IgD-negative memory B cell (primary cell): ENCODE data around the gene BCL7A. TPM values are rescaled to one million over a fixed set of nuclear protein-coding genes. Genes with fewer than 3 reads are reported as not detected.
A peak's percentile ranks its signal among the peaks of the same experiment; 100 is the strongest.

Source experiments
- H3K27ac Mint-ChIP-seq, 3 donors: one replicate each; pipeline ENCODE4 v1.8.0; 2020 to 2022; ENCODE audit warnings: mild to moderate bottlenecking in 3 of 3, mixed read lengths in 3 of 3, moderate library complexity in 1 of 3
- H3K27me3 Mint-ChIP-seq: one replicate; pipeline ENCODE4 v1.8.0; 2021; ENCODE audit warnings: mixed read lengths
- H3K36me3 Mint-ChIP-seq: one replicate; pipeline ENCODE4 v1.8.0; 2020; ENCODE audit warnings: mild to moderate bottlenecking, mixed read lengths
- H3K4me1 Mint-ChIP-seq, 3 donors: one replicate each; pipeline ENCODE4 v1.8.0; 2020 to 2022; ENCODE audit warnings: mixed read lengths in 3 of 3, mild to moderate bottlenecking in 1 of 3
- H3K4me3 Mint-ChIP-seq, 4 donors: one replicate each; pipeline ENCODE4 v1.8.0; 2020 to 2022; ENCODE audit warnings: mild to moderate bottlenecking in 4 of 4, mixed read lengths in 4 of 4, moderate library complexity in 3 of 4
- H3K9me3 Mint-ChIP-seq, 3 donors: one replicate each; pipeline ENCODE4 v1.8.0; 2020 to 2021; ENCODE audit warnings: mixed read lengths in 3 of 3, mild to moderate bottlenecking in 1 of 3
- polyA plus RNA-seq: library from polyadenylated mRNA; unstranded; fragments of 300-500 nt; fragmentation: Illumina TruSeq; gene quantifications from one replicate; pipeline ENCODE4 v1.2.3, GENCODE V29; 2021

Gene BCL7A
- polyA plus RNA-seq, 1 donor from 2014 or later = 18.7 TPM

DNA sequence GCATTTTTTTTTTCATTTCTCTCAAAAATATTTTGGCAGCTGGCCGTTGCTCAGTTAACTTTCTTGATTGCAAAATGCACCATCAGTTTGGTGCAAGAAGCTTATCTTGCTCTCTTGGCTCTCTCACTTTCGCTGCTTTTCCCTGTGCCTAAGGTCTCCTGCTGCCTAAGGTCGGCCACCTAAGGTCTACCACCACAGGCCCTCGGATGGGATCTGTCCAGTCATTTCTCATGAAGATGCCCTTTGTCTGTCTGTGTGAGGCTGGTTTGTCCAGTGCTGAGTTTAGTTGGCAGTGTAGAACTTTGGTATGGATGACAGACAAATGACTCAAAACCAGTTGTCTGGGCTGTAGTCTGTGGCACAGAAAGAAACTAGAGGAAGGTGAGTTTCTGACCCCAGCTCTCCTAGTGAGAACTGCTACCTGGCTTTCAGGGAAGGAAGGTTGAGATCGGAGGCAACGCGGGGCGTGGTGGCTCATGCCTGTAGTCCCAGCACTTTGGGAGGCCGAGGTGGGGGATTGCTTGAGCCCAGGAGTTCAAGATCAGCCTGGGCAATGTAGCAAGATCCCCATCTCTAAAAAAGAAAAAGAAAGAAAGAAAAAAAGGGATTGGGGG, 59.5 kb downstream of the BCL7A start:
- no peaks in the 10 kb centered on the region for H3K27me3 Mint-ChIP-seq
- H3K4me1 Mint-ChIP-seq = peaks cover 47 to 56% (median 48%) of the 10 kb centered on the region in 3 donors
- H3K27ac Mint-ChIP-seq = peak overlapping the region; percentile 46 to 92 (median 91)
- H3K36me3 Mint-ChIP-seq = peaks cover 3% of the 10 kb centered on the region
- H3K4me3 Mint-ChIP-seq = peak overlapping the region; percentile 75 to 96 (median 92)
- peaks cover 0 to 2% (median 0%) of the 10 kb centered on the region in 3 donors for H3K9me3 Mint-ChIP-seq

DNA sequence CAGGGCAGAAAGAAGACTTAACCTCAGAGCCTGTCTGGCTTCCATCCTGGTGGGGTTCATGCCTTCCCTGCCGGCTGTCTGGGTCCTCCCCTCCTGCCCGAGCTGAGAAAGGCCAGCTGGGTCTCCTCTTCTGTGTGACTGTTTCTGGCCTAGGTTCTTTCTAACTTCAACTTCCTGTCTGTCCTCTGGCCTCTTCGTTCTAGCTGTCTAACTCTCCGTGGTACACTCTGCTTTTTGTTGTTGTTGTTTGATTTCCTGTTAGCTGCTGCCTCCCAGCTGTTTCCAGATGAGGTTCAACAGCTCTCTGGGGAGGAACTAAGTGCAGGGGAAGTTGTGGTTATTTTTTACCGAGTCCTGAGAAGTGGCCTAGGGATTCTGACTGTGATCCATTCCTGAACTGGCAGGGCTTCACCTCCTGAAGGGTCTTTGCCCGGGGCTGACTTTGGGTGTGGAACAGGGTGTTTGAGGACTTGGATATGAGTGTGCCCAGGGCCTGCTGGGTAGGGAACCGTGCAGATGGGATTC, 60.1 kb downstream of the BCL7A start:
- Mint-ChIP-seq H3K9me3 (no peaks in the 10 kb centered on the region), H3K27ac (peak overlapping the region; percentile 46 to 92 (median 91)), H3K4me1 (peaks cover 41 to 56% (median 46%) of the 10 kb centered on the region in 3 donors), H3K4me3 (peak overlapping the region; percentile 75 to 96 (median 92)), H3K36me3 (peaks cover 3% of the 10 kb centered on the region), H3K27me3 (no peaks in the 10 kb centered on the region)

DNA sequence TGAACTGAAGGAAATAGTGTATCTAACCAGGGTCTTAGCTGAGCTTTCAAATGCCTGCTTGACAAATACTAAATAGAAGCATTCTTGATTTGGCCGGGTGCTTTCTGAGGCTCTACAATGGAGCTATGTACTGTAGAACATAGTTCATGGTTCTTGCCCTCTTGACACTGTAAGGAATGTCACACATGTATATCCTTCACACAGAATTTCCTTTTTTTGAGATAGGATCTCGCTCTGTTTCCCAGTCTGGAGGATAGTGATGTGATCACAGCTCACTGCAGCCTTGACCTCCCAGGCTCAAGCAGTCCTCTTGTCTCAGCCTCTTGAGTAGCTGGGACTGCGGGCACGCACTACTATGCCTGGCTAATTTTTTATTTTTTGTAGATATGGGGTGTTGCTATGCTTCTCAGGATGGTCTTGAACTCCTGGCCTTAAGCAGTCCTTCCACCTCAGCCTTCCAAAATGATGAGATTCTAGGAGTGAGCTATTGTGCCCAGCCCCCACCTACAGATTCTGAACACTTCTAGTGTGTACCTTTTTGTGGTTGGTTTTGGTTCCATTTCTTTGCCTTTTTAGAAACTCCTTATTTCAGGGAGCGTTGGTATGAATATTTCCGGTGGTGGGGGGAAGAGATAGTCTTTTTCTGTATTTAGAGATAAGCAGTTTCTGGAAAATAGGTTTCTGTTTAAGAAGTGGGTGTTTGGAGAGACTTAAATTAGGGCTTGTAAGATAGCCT, 61.1 kb downstream of the BCL7A start:
- Mint-ChIP-seq H3K4me1 (peaks cover 45 to 63% (median 54%) of the 10 kb centered on the region in 3 donors), H3K27ac (peak overlapping the region in 2 of 3 donors; percentile 49 to 69), H3K4me3 (peak overlapping the region; percentile 61 to 96 (median 84)), H3K36me3 (peaks cover 3% of the 10 kb centered on the region), H3K9me3 (no peaks in the 10 kb centered on the region), H3K27me3 (no peaks in the 10 kb centered on the region)

DNA sequence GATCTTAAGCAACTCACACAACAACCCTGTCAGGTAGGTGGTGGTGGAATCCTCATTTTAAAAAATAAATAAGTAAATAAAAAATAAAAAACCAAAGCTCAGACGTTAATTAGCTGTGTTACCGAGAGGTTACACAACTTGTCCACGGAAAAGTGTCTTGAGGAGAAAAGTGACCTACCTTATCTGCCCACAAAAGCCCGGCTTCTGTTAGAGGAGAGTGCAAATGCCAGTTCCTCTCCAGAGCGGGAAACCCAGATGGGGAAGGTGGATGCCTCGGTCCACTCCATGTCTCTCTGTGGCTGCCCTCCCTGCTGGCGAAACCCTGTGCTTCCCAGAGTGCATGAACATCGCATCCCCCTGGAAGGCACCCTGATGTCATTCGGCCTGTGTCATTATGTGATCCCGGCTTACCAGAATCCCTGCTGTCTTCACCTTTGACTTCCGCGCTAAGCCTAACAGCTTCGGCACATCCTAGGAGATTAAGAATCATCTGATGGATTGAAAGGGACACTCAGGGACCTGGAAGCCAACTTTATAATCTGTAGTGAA, 63.2 kb downstream of the BCL7A start:
- H3K27me3 Mint-ChIP-seq = no peaks in the 10 kb centered on the region
- peaks cover 56 to 70% (median 61%) of the 10 kb centered on the region in 3 donors for H3K4me1 Mint-ChIP-seq
- H3K4me3 Mint-ChIP-seq = no peak overlapping the region
- no peaks in the 10 kb centered on the region for H3K9me3 Mint-ChIP-seq
- peaks cover 8% of the 10 kb centered on the region for H3K36me3 Mint-ChIP-seq
- H3K27ac Mint-ChIP-seq = peak overlapping the region in 1 of 3 donors; percentile 87

DNA sequence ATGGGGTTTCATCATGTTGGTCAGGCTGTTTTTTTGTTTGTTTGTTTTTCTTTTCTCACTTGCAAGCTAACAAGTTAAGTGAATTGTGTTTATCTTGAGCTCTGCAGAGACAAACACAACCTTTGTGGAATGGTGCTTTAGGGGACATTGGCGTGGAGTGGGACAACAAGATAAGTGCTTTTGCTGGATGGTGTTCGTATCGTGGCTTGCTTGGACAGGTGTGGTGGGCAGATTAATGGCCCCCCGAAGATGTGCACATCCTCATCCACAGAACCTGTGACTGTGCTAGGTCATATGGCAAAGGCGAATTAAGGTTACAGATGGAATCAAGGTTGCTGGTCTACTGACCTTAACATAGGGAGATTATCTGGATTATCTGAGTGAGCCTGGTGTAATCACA, 63.9 kb downstream of the BCL7A start:
- Mint-ChIP-seq H3K4me1 (peaks cover 52 to 65% (median 56%) of the 10 kb centered on the region in 3 donors), H3K4me3 (peak overlapping the region in 2 of 4 donors; percentile 10 to 33)

DNA sequence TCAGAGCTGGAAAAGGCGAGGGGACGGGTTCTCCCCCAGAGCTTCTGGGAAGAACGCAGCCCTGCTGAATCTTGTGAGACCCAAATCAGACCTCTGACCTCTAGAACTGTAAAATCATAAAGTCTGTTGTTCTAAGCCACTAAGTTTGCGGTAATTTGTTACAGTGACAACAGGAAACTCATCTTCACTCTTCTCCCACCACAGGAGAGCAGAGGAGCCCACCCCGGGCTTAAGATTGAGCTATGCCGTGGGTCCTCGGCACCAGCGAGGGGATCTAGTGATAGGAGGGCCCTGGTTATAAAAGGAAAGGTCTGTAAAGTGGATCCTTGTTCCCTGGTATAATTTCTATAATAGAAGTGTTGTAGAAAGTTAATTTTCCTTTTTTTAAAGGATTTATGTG, 64.4 kb downstream of the BCL7A start:
- H3K9me3 Mint-ChIP-seq = no peaks in the 10 kb centered on the region
- H3K27me3 Mint-ChIP-seq = no peaks in the 10 kb centered on the region
- H3K4me1 Mint-ChIP-seq = peaks cover 51 to 63% (median 57%) of the 10 kb centered on the region in 3 donors
- H3K36me3 Mint-ChIP-seq = peaks cover 8% of the 10 kb centered on the region
- H3K27ac Mint-ChIP-seq = peak overlapping the region in 2 of 3 donors; percentile 27 to 87
- peak overlapping the region in 3 of 4 donors; percentile 10 to 44 (median 33) for H3K4me3 Mint-ChIP-seq

More for the DNA sequence above, 63.9 kb downstream of the BCL7A start:
- Mint-ChIP-seq H3K27me3 (no peaks in the 10 kb centered on the region), H3K27ac (peak overlapping the region in 2 of 3 donors; percentile 31 to 87), H3K9me3 (no peaks in the 10 kb centered on the region), H3K36me3 (peaks cover 8% of the 10 kb centered on the region)

DNA sequence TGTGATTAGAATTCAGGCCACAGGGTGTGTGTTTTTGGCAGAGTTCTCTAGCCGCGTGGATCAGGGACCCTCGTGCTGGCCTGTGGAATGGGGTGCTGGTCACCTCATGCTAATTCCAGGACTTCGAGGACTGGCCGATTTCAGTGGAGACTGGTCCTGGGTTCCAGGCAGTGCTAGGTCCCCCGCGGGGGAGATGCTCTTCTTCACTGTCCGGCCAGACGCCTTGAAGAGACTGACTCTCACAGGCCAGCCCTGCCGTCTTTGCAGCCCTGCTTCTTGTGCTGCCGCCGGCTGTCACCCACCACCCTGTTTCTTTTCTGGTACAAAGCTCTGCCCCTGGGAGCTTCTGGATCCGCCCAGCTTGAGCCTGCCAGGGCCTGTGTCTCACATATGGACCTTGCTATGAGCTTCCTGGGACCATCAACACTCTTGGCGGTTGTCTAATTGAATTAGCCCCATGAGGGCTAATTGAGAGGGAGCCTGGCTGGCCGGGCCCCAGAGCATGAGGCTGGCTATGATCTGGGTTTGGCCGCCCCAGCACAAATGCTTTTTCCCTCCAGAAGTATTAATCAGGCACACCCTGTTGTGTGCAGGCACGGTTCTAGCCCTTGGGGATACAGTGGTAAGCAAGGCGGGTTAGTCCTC, 65.1 kb downstream of the BCL7A start:
- no peaks in the 10 kb centered on the region for H3K27me3 Mint-ChIP-seq
- H3K4me1 Mint-ChIP-seq = peaks cover 48 to 60% (median 59%) of the 10 kb centered on the region in 3 donors
- no peak overlapping the region for H3K4me3 Mint-ChIP-seq
- no peaks in the 10 kb centered on the region for H3K9me3 Mint-ChIP-seq
- H3K36me3 Mint-ChIP-seq = peaks cover 8% of the 10 kb centered on the region
- H3K27ac Mint-ChIP-seq = peak overlapping the region in 1 of 3 donors; percentile 27

DNA sequence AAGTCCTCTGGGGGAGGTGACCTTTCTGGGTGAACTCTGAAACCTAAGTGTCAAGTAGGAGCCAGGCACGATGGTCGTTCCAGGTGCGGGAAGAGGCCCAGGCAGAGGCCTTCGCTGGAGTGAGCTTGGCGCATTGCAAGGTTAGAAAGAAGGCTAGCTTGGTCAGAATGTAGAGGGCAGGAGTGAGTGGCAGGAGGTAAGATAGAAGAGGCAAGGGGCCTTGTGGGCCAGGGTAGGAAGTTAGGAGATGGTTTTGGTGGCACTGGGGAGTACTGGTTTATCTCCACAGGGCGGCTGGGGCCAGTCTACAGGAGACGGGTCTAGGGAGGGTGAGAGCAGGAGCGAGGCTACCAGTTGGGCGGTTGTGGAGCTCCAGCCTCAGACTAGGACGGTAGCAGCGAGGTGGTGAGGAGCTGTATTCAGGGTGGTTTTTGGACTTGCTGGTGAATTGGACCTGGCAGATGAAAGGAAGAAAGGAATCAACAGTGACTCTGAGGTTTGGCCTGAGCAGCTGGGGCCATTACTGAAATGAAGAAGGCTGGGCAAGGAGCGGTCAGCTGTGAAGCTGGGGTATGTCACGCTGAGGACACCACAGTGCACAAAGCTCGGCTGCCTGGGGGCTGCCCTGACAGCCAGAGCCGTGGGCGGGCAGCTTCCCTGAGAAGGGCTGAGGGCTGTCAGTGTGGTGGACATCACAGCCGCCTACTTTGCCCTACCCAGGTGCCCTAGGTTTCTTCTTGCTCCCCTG, 65.9 kb downstream of the BCL7A start:
- peaks cover 8% of the 10 kb centered on the region for H3K36me3 Mint-ChIP-seq
- H3K4me3 Mint-ChIP-seq = no peak overlapping the region
- H3K27ac Mint-ChIP-seq = no peak overlapping the region
- peaks cover 41 to 52% (median 52%) of the 10 kb centered on the region in 3 donors for H3K4me1 Mint-ChIP-seq
- no peaks in the 10 kb centered on the region for H3K27me3 Mint-ChIP-seq
- no peaks in the 10 kb centered on the region for H3K9me3 Mint-ChIP-seq

DNA sequence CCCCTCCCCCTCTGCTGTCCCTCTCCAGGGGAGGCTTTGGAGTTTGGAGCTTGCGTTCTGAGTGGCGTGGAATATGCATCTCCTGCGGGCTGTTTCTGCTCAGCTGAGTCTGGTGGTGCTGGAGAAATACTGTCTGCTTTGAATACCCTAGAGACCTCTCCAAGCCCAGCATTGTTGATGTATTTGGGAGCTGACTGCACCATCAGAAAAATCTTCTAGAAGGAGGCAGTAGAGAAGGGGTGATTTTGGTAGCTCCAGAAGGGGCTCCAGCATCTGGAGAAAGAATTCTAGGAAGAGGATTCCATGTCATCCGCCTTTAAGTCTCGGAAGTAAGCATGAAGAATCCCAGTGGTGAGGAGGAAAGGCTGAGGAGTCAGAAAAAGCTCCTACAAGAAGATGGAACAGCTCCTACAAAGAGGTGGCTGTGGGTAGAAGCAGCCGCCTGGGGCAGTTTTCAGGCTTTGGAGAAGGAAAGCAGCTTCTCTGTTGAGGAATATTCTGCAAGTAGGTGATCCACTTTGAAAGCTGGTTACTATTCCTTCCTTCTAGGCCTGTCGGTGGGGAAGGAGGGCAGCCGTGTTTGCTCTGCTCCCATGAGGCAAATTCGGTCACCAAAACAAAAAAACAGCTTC, 66.6 kb downstream of the BCL7A start:
- Mint-ChIP-seq H3K27me3 (no peaks in the 10 kb centered on the region), H3K36me3 (peaks cover 8% of the 10 kb centered on the region), H3K4me1 (peaks cover 34 to 47% (median 46%) of the 10 kb centered on the region in 3 donors), H3K9me3 (no peaks in the 10 kb centered on the region), H3K27ac (peak overlapping the region in 1 of 3 donors; percentile 90), H3K4me3 (peak overlapping the region in 1 of 4 donors; percentile 52)

DNA sequence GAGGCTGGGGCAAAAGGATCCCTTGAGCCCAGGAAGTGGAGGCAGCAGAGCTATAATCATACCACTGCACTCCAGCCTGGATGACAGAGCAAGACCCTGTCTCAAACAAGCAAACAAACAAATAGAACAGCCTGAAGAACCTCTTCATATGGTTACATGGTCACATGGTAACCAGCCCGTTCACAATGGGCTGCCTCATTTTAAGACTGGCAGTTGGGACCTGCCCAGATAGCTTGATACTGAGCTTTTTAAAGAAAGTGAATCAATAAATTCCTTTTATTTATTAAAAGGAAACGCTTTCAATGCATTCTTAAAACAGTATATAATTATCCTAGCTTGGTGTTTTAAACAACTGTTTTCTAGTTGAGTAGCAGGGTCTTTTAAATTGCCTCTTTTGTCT, 67.4 kb downstream of the BCL7A start:
- Mint-ChIP-seq H3K9me3 (no peaks in the 10 kb centered on the region), H3K4me3 (peak overlapping the region in 1 of 4 donors; percentile 43), H3K36me3 (peaks cover 5% of the 10 kb centered on the region), H3K27ac (no peak overlapping the region), H3K4me1 (peaks cover 27 to 41% (median 39%) of the 10 kb centered on the region in 3 donors), H3K27me3 (no peaks in the 10 kb centered on the region)

DNA sequence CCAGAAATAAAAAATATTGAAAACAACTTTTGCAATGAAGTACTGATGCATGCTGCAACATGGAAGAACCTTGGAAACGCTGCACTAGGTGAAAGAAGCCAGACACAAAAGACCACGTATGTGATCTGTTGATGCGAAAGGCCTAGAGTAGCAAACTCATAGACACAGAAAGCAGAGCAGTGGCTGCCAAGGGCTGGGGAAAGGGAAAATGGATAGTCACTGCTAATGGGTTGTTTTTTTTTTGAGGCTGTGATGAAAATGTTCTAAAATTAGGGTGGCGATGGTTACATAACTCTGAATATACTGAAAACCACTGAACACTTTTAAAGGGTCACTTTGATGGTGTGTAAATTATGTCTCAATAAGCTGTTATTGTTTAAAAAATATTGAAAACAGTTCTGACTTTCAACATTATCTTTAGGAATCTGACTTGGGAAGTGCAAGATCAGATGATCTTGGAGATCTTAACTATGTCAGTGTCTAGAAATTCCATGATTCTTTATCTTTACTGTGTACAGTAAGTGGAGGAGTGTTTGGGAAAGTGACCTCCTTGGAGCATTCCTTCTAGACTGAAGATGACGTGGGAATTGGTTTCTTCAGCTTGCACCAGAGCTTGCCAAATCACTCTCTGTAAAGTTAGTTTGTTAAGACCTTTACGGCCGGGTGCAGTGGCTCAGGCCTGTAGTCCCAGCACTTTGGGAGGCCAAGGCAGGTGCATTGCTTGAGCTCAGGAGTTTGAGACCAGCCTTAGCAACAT, 69.3 kb downstream of the BCL7A start:
- no peak overlapping the region for H3K4me3 Mint-ChIP-seq
- peak overlapping the region in 2 of 3 donors; percentile 51 to 76 for H3K27ac Mint-ChIP-seq
- peaks cover 23 to 38% (median 33%) of the 10 kb centered on the region in 3 donors for H3K4me1 Mint-ChIP-seq
- no peaks in the 10 kb centered on the region for H3K9me3 Mint-ChIP-seq
- no peaks in the 10 kb centered on the region for H3K27me3 Mint-ChIP-seq
- H3K36me3 Mint-ChIP-seq = peaks cover 5% of the 10 kb centered on the region

DNA sequence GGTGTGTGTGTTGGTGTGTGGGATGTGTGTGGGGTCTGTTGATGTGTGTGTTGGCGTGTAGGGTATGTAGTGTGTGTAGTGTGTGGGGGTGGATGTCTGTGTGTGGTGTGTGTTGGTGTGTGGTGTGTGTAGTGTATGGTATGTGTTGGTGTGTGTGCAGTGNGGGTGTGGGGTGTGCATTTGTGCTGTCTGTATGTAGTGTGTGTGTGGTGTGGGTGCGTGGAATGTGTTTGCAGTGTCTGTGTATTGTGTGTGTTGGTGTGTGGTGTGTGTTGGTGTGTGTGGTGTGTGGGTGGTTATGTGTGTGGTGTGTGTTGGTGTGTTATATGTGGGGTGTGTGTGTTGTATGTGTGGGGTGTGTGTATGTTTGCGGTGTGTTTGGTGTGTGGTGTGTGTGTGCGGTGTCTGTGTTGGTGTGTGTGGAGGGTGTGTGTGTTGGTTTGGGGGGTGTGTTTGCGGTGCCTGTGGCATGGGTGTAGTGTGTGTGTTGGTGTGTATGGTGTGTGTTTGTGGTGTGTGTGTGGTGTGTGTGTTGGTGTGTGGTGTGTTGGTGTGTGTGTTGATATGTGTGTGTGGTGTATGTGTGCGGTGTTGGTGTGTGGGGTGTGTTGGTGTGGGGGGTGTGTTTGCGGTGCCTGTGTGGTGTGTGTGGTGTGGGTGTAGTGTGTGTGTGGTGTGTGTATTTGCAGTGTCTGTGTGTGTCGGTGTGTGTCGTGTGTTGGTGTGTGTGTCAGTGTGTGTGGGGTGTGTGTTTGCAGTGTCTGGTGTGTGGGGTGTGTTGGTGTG, 71.6 kb downstream of the BCL7A start:
- Mint-ChIP-seq H3K36me3 (peaks cover 5% of the 10 kb centered on the region), H3K4me3 (no peak overlapping the region), H3K4me1 (peaks cover 29 to 36% (median 31%) of the 10 kb centered on the region in 3 donors), H3K27ac (no peak overlapping the region), H3K27me3 (no peaks in the 10 kb centered on the region), H3K9me3 (no peaks in the 10 kb centered on the region)
